Hepatocyte (in vitro differentiated cells): ENCODE data around the gene MRTFA. TPM values are rescaled to one million over a fixed set of nuclear protein-coding genes. Genes with fewer than 3 reads are reported as not detected.

Experiments
- DNase-seq: peaks from one replicate; pipeline ENCODE4 v3.0.0-alpha.2; 2016; ENCODE audit warnings: low spot score
- H2AFZ ChIP-seq: fragments of 200-600 bp; sonication (generic); 2 replicates; pipeline ENCODE4 v1.6.0; 2016; ENCODE audit warnings: antibody characterized with exemption, mild to moderate bottlenecking
- H3K27ac ChIP-seq: fragments of 200-600 bp; sonication (generic); 2 replicates; pipeline ENCODE4 v1.5.1; 2016; ENCODE audit warnings: mild to moderate bottlenecking
- H3K27me3 ChIP-seq: fragments of 200-600 bp; sonication (generic); 2 replicates; pipeline ENCODE4 v1.6.1; 2016
- H3K36me3 ChIP-seq: fragments of 200-600 bp; sonication (generic); replicated peaks from 2 replicates; pipeline ENCODE4 v1.5.1; 2016; ENCODE audit warnings: low read depth; ENCODE audit not compliant: insufficient read depth
- H3K4me1 ChIP-seq: fragments of 200-600 bp; sonication (generic); 2 replicates; pipeline ENCODE4 v1.5.1; 2016; ENCODE audit warnings: mild to moderate bottlenecking, moderate library complexity; ENCODE audit not compliant: insufficient read depth
- H3K4me2 ChIP-seq: fragments of 200-600 bp; sonication (generic); 2 replicates; pipeline ENCODE4 v1.6.0; 2016
- H3K4me3 ChIP-seq: fragments of 200-600 bp; sonication (generic); 2 replicates; pipeline ENCODE4 v1.5.1; 2016; ENCODE audit warnings: mild to moderate bottlenecking
- H3K79me2 ChIP-seq: fragments of 200-600 bp; sonication (generic); 2 replicates; pipeline ENCODE4 v1.6.0; 2017; ENCODE audit warnings: mild to moderate bottlenecking
- H3K9me2 ChIP-seq: fragments of 200-600 bp; sonication (generic); replicated peaks from 2 replicates; pipeline ENCODE4 v1.6.0; 2017; ENCODE audit warnings: mild to moderate bottlenecking; ENCODE audit not compliant: insufficient read depth
- H3K9me3 ChIP-seq: fragments of 200-600 bp; sonication (generic); 2 replicates; pipeline ENCODE4 v1.5.1; 2016; ENCODE audit warnings: low read depth, mild to moderate bottlenecking
- H4K20me1 ChIP-seq: fragments of 200-600 bp; sonication (generic); 2 replicates; pipeline ENCODE4 v1.6.0; 2016; ENCODE audit warnings: mild to moderate bottlenecking; ENCODE audit not compliant: insufficient read depth, poor library complexity, severe bottlenecking
- CTCF ChIP-seq: fragments of 200-600 bp; sonication (generic); IDR thresholded peaks from 2 replicates; pipeline ENCODE4 v1.5.1; 2016; ENCODE audit warnings: antibody characterized with exemption, mild to moderate bottlenecking; ENCODE audit not compliant: poor library complexity
- EZH2 ChIP-seq: fragments of 200-600 bp; sonication (generic); IDR thresholded peaks from 2 replicates; pipeline ENCODE4 v1.6.1; 2016; ENCODE audit warnings: antibody characterized with exemption, mild to moderate bottlenecking, borderline replicate concordance
- EZH2phosphoT487 ChIP-seq: fragments of 200-600 bp; sonication (generic); IDR thresholded peaks from one replicate; pipeline ENCODE4 v1.6.1; 2018; ENCODE audit warnings: antibody characterized with exemption, mild to moderate bottlenecking, low read depth, moderate library complexity; ENCODE audit not compliant: unreplicated experiment, severe bottlenecking
- WGBS: methylation state at CpG from one replicate; pipeline ENCODE4 v1.1.6; 2016; ENCODE audit warnings: low lambda C conversion rate; ENCODE audit errors: missing lambda C conversion rate; 5-methylcytosine and 5-hydroxymethylcytosine counted together
- polyA plus RNA-seq: library from polyadenylated mRNA; unstranded; fragments of >200 nt; fragmentation: Nextera tagmentation; extraction: Ambion mirVana; gene quantifications from 2 replicates; pipeline ENCODE4 v1.2.1, GENCODE V29; 2016
- total RNA-seq: library from RNA; depleted of rRNA; stranded (reverse); fragments of >200 nt; gene quantifications from 2 replicates; pipeline ENCODE4 v1.2.3, GENCODE V29; 2014

The MRTFA gene
- total and polyA plus RNA-seq, 2 experiments from 2014 or later = 19.0 to 29.7 TPM

GRCh38 chr22:40634119-40634903, 2.2 kb downstream of the MRTFA start:
- H3K4me1 ChIP-seq = peaks cover 13% of the 10 kb centered on the region
- H3K27ac ChIP-seq = no peak overlapping the region

GRCh38 chr22:40633036-40633435, 3.5 kb downstream of the MRTFA start:
- H3K4me3 ChIP-seq = no peak overlapping the region
- H3K36me3 ChIP-seq = no peaks in the 10 kb centered on the region
- H3K4me2 ChIP-seq = no peak overlapping the region
- no peak overlapping the region for H2AFZ ChIP-seq
- H4K20me1 ChIP-seq = peaks cover 45% of the 10 kb centered on the region
- no peaks in the 10 kb centered on the region for H3K9me2 ChIP-seq
- no peak for DNase-seq
- no peaks in the 10 kb centered on the region for H3K9me3 ChIP-seq
- 97% methylated on average over 3 of the region's 3 CpGs for WGBS
- H3K4me1 ChIP-seq = peaks cover 13% of the 10 kb centered on the region
- TF ChIP-seq EZH2 (no peak), CTCF (no peak), EZH2phosphoT487 (no peak)
- H3K27ac ChIP-seq = no peak overlapping the region
- no peaks in the 10 kb centered on the region for H3K27me3 ChIP-seq
- peaks cover 82% of the 10 kb centered on the region for H3K79me2 ChIP-seq

More at GRCh38 chr22:40634119-40634903, 2.2 kb downstream of the MRTFA start:
- 92% methylated on average over 11 of the region's 11 CpGs for WGBS
- Histone ChIP-seq H3K9me3 (no peaks in the 10 kb centered on the region), H3K27me3 (no peaks in the 10 kb centered on the region), H4K20me1 (peaks cover 43% of the 10 kb centered on the region), H3K79me2 (peaks cover 69% of the 10 kb centered on the region), H3K4me3 (peak overlapping the region; percentile 43), H2AFZ (no peak overlapping the region), H3K4me2 (peak overlapping the region; percentile 95), H3K36me3 (no peaks in the 10 kb centered on the region), H3K9me2 (no peaks in the 10 kb centered on the region)
- DNase-seq = no peak
- no peak for TF ChIP-seq EZH2
- TF ChIP-seq CTCF = no peak
- TF ChIP-seq EZH2phosphoT487 = no peak

DNA sequence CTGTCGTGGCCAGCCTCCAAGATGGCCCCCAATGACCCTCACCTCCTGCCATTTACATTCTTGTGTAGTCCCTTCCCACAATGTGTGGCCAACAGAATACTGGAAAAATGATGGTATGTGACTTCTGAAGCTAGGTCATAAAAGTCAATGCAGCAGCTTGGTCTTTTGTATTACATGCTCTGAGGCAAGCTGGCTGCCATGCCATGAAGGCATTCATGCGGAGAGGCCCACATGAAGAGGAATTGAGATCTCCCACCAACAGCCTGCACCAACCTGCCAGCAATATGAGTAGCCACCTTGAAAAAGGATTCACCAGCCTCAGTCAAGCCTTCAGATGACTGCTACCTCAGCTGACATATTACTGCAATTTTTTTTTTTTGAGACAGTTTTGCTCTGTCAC, 4.6 kb downstream of the MRTFA start:
- TF ChIP-seq EZH2 = no peak
- no peak for TF ChIP-seq EZH2phosphoT487
- TF ChIP-seq CTCF = no peak
- no peak overlapping the region for H3K27ac ChIP-seq
- no peak overlapping the region for H2AFZ ChIP-seq
- H3K36me3 ChIP-seq = no peaks in the 10 kb centered on the region
- H3K79me2 ChIP-seq = peaks cover 93% of the 10 kb centered on the region
- no peak for DNase-seq
- no peaks in the 10 kb centered on the region for H3K27me3 ChIP-seq
- no peaks in the 10 kb centered on the region for H3K9me3 ChIP-seq
- H4K20me1 ChIP-seq = peaks cover 52% of the 10 kb centered on the region
- no peak overlapping the region for H3K4me3 ChIP-seq
- 99% methylated on average over 2 of the region's 2 CpGs for WGBS
- no peaks in the 10 kb centered on the region for H3K9me2 ChIP-seq
- H3K4me1 ChIP-seq = peaks cover 13% of the 10 kb centered on the region
- H3K4me2 ChIP-seq = no peak overlapping the region
